Body of pancreas (tissue), 4 donors: ENCODE results near the gene MFAP4. TPM values are rescaled to one million over a fixed set of nuclear protein-coding genes. Genes with fewer than 3 reads are reported as not detected.

Experiments used
- ATAC-seq: fragments of 150-250 bp; one replicate; pipeline ENCODE4 v1.9.1; 2016
- DNase-seq, 4 donors: peaks; one replicate each; pipeline ENCODE4 v3.0.0-alpha.2; 2019
- H3K27ac ChIP-seq, 4 donors: fragments of 200-600 bp; sonication (generic); 1 replicate in 3 of 4; 2 replicates in 1 of 4; pipeline versions ENCODE4 v1.5.1 to v1.6.1; 2016 to 2019; ENCODE audit warnings: mild to moderate bottlenecking in 1 of 4, mixed read lengths in 1 of 4, moderate library complexity in 1 of 4
- H3K27me3 ChIP-seq, 2 donors: fragments of 200-600 bp; sonication (generic); one replicate each; pipeline ENCODE4 v1.6.0; 2016; ENCODE audit warnings: mild to moderate bottlenecking in 1 of 2
- H3K36me3 ChIP-seq, 2 donors: fragments of 200-600 bp; sonication (generic); replicated peaks in 1 of 2; 2 replicates each; pipeline ENCODE4 v1.5.1; 2016; ENCODE audit warnings: low read depth in 2 of 2; ENCODE audit not compliant: insufficient read depth in 1 of 2
- H3K4me1 ChIP-seq: fragments of 200-600 bp; sonication (generic); one replicate; pipeline ENCODE4 v1.6.0; 2016
- H3K4me3 ChIP-seq, 2 donors: fragments of 200-600 bp; sonication (generic); 1 replicate in 1 of 2; 2 replicates in 1 of 2; pipeline ENCODE4 v1.5.1; 2016 to 2019
- H3K9me3 ChIP-seq, 3 donors: fragments of 200-600 bp; sonication (generic); 1 replicate in 2 of 3; 2 replicates in 1 of 3; pipeline ENCODE4 v1.5.1; 2016
- CTCF ChIP-seq, 7 experiments: fragments of 450-650 bp in 4 of 7; fragments of 200-600 bp in 3 of 7; sonication (generic) in 3 of 7; IDR thresholded peaks; one replicate each; pipeline ENCODE4 v1.5.1; 2016 to 2019; ENCODE audit warnings: antibody characterized with exemption in 7 of 7
- POLR2A ChIP-seq, 3 donors: fragments of 450-650 bp; IDR thresholded peaks; one replicate each; pipeline ENCODE4 v1.6.1; 2016; ENCODE audit warnings: antibody characterized with exemption in 3 of 3, mild to moderate bottlenecking in 2 of 3
- WGBS, 2 donors: methylation state at CpG; one replicate each; pipeline ENCODE4 v1.1.5; 2017; 5-methylcytosine and 5-hydroxymethylcytosine counted together
- intact Hi-C: fragments of 100-400 bp; cut with DNase I; formaldehyde crosslinking; loops from one replicate; pipeline ENCODE4 v1.15.1; 2023
- total RNA-seq, 2 donors: library from RNA; depleted of rRNA; stranded (reverse); fragments of >200 nt; gene quantifications; one replicate each; pipeline ENCODE4 v1.1.0, GENCODE V29; 2016

The MFAP4 gene
- total RNA-seq, 2 donors from 2014 or later: 25.7 to 35.3 TPM

- Histone ChIP-seq H3K9me3 (no peaks in the 10 kb centered on the region), H3K27ac (no peak overlapping the region), H3K4me3 (no peak overlapping the region), H3K27me3 (no peaks in the 10 kb centered on the region), H3K4me1 (no peaks in the 10 kb centered on the region), H3K36me3 (no peaks in the 10 kb centered on the region)
- intact Hi-C loops: no loop called here
- peak in 1 of 4 donors; percentile 2 for DNase-seq
- WGBS, 2 donors: 74 to 88% methylated on average over 7 of the region's 7 CpGs
- ATAC-seq: no peak
- TF ChIP-seq POLR2A (IDR thresholded peaks at IDR 0.05): no peak
- TF ChIP-seq CTCF (IDR thresholded peaks at IDR 0.05): no peak
These were observed 4.4 kb upstream of the MFAP4 start for GRCh38 chr17:19391432-19391831.

GRCh38 chr17:19390951-19391350, 4.0 kb upstream of the MFAP4 start:
- TF ChIP-seq POLR2A (IDR thresholded peaks at IDR 0.05) (no peak), CTCF (IDR thresholded peaks at IDR 0.05) (no peak)
- Histone ChIP-seq H3K9me3 (no peaks in the 10 kb centered on the region), H3K36me3 (no peaks in the 10 kb centered on the region), H3K4me1 (no peaks in the 10 kb centered on the region), H3K27me3 (no peaks in the 10 kb centered on the region), H3K27ac (no peak overlapping the region), H3K4me3 (no peak overlapping the region)
- intact Hi-C loops: no loop called here
- DNase-seq (peak in 1 of 4 donors; percentile 2), ATAC-seq (no peak)
- WGBS, 2 donors: 72 to 88% methylated on average over 2 of the region's 2 CpGs

- TF ChIP-seq CTCF (IDR thresholded peaks at IDR 0.05): no peak
- TF ChIP-seq POLR2A (IDR thresholded peaks at IDR 0.05): no peak
- intact Hi-C loops: no loop called here
These were observed 2.1 kb upstream of the MFAP4 start for GRCh38 chr17:19388791-19389785.

GRCh38 chr17:19387921-19388521, 1.0 kb upstream of the MFAP4 start:
- peak in 2 of 4 donors; percentile 20 to 26 for DNase-seq
- no peaks in the 10 kb centered on the region for H3K27me3 ChIP-seq
- intact Hi-C loops: no loop called here
- H3K36me3 ChIP-seq: peaks cover 0 to 6% of the 10 kb centered on the region in 2 donors
- TF ChIP-seq POLR2A (IDR thresholded peaks at IDR 0.05) (no peak), CTCF (IDR thresholded peaks at IDR 0.05) (no peak)
- WGBS, 2 donors: 56 to 75% methylated on average over 2 of the region's 2 CpGs
- peak; percentile 32 for ATAC-seq
- no peak overlapping the region for H3K4me3 ChIP-seq
- H3K9me3 ChIP-seq: no peaks in the 10 kb centered on the region
- no peaks in the 10 kb centered on the region for H3K4me1 ChIP-seq
- peak overlapping the region in 3 of 4 donors; percentile 34 to 54 (median 54) for H3K27ac ChIP-seq

More at GRCh38 chr17:19388791-19389785, 2.1 kb upstream of the MFAP4 start:
- Histone ChIP-seq H3K36me3 (no peaks in the 10 kb centered on the region), H3K27me3 (no peaks in the 10 kb centered on the region), H3K9me3 (no peaks in the 10 kb centered on the region), H3K4me3 (no peak overlapping the region), H3K27ac (no peak overlapping the region), H3K4me1 (no peaks in the 10 kb centered on the region)
- WGBS, 2 donors: 77 to 84% methylated on average over 5 of the region's 5 CpGs
- DNase-seq (peak in 1 of 4 donors; percentile 16), ATAC-seq (no peak)
